DND-41 (cell line): ENCODE measurements around the gene GSAP.

Experiments
- ATAC-seq: fragments of 200-7000 bp; cut with Tn5 transposase; 3 replicates; pipeline ENCODE4 v1.9.1; 2021; ENCODE audit warnings: low read depth; ENCODE audit not compliant: insufficient read depth
- DNase-seq: peaks from one replicate; pipeline ENCODE4 v3.0.0-alpha.2; 2020
- H2AFZ ChIP-seq: 2 replicates; pipeline ENCODE4 v1.6.0; 2012; ENCODE audit warnings: low read depth, low read length
- H3K27ac ChIP-seq: 2 replicates; pipeline ENCODE4 v1.5.1; 2012; ENCODE audit warnings: low read length, inconsistent platforms
- H3K27me3 ChIP-seq: fragments of 200-600 bp; sonication (generic); 2 replicates; pipeline ENCODE4 v1.6.0; 2012; ENCODE audit warnings: low read length, mild to moderate bottlenecking, inconsistent platforms; ENCODE audit not compliant: insufficient read depth, poor library complexity
- H3K36me3 ChIP-seq: 2 replicates; pipeline ENCODE4 v1.5.1; 2012; ENCODE audit warnings: low read length, inconsistent platforms; ENCODE audit not compliant: insufficient read depth
- H3K4me1 ChIP-seq: 2 replicates; pipeline ENCODE4 v1.5.1; 2012; ENCODE audit warnings: mild to moderate bottlenecking, low read length; ENCODE audit not compliant: insufficient read depth
- H3K4me2 ChIP-seq: 2 replicates; pipeline ENCODE4 v1.6.0; 2012; ENCODE audit warnings: mild to moderate bottlenecking, moderate library complexity, low read length, inconsistent platforms; ENCODE audit not compliant: insufficient read depth
- H3K4me3 ChIP-seq, 2 experiments: fragments of 200-600 bp in 1 of 2; shearing (Covaris generic) in 1 of 2; 2 replicates each; pipeline ENCODE4 v1.5.1; 2012 to 2016; ENCODE audit warnings: inconsistent platforms in 2 of 2, low read length in 2 of 2, mild to moderate bottlenecking in 2 of 2, low read depth in 1 of 2, moderate library complexity in 1 of 2
- H3K79me2 ChIP-seq: 2 replicates; pipeline ENCODE4 v1.6.0; 2012; ENCODE audit warnings: low read length, inconsistent platforms; ENCODE audit not compliant: insufficient read depth
- H3K9ac ChIP-seq: 2 replicates; pipeline ENCODE4 v1.6.0; 2012; ENCODE audit warnings: low read depth, mild to moderate bottlenecking, inconsistent platforms, low read length, moderate library complexity
- H3K9me3 ChIP-seq: 2 replicates; pipeline ENCODE4 v1.5.1; 2012; ENCODE audit warnings: low read length, moderate library complexity, mild to moderate bottlenecking, inconsistent platforms; ENCODE audit not compliant: insufficient read depth, severe bottlenecking
- H4K20me1 ChIP-seq: 2 replicates; pipeline ENCODE4 v1.6.0; 2012; ENCODE audit warnings: low read length; ENCODE audit not compliant: insufficient read depth
- EZH2 ChIP-seq: IDR thresholded peaks from 3 replicates; pipeline ENCODE4 v1.6.1; 2012; ENCODE audit warnings: borderline replicate concordance, low read depth, mild to moderate bottlenecking, moderate library complexity, low read length, inconsistent platforms; ENCODE audit not compliant: severe bottlenecking
- TF ChIP-seq, protein P1 (sequence below): IDR thresholded peaks from 2 replicates; pipeline ENCODE4 v1.5.1; 2012; ENCODE audit warnings: borderline replicate concordance, low read length, moderate library complexity, mild to moderate bottlenecking; ENCODE audit not compliant: poor library complexity, severe bottlenecking; ENCODE audit errors: extremely low read depth

Gene GSAP

DNA sequence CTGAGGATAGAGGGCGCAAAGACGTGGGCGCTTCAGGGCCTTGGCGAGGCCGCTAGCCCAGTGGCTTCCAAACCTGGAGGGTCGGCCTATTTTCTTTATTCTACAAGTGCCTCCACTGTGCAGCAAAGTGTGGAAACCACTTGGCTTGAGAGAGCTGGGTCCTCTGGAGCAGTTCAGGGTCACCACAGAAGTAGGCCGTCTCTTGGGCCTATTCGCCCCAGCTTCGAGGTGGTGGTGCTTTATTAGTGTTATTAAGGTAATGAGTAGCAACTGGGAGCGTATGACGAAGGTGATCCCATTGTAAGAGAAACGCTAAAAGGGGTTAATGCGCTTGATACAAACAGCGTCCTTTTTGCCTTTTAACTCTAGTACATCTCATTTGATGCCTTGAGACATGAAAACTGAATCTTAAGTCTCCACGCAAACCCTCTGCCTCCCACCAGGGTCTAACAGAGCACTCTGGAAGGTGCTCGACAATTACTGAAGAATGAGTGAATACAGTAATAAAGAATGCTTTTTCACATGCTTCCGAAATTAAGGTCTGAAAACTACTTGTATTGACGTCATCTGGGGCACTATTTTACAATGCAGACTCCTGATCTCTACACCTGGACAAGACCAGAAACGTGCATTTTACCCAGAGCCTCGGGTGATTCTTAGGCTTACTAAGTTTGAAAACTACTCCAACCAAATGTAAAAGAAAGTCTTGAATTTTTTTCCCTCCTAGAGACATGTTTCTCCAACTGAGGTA is 647 bp upstream of the GSAP start:
- no peaks in the 10 kb centered on the region for H3K9me3 ChIP-seq
- H3K27ac ChIP-seq, result no peak overlapping the region
- no peak for TF ChIP-seq EZH2
- TF ChIP-seq, protein P1, sequence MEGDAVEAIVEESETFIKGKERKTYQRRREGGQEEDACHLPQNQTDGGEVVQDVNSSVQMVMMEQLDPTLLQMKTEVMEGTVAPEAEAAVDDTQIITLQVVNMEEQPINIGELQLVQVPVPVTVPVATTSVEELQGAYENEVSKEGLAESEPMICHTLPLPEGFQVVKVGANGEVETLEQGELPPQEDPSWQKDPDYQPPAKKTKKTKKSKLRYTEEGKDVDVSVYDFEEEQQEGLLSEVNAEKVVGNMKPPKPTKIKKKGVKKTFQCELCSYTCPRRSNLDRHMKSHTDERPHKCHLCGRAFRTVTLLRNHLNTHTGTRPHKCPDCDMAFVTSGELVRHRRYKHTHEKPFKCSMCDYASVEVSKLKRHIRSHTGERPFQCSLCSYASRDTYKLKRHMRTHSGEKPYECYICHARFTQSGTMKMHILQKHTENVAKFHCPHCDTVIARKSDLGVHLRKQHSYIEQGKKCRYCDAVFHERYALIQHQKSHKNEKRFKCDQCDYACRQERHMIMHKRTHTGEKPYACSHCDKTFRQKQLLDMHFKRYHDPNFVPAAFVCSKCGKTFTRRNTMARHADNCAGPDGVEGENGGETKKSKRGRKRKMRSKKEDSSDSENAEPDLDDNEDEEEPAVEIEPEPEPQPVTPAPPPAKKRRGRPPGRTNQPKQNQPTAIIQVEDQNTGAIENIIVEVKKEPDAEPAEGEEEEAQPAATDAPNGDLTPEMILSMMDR, result no peak
- H3K9ac ChIP-seq, result no peak overlapping the region
- H3K36me3 ChIP-seq, result no peaks in the 10 kb centered on the region
- H3K4me2 ChIP-seq, result no peak overlapping the region
- ATAC-seq (no peak), DNase-seq (no peak)
- H4K20me1 ChIP-seq, result no peaks in the 10 kb centered on the region
- H3K79me2 ChIP-seq, result no peaks in the 10 kb centered on the region
- no peaks in the 10 kb centered on the region for H3K4me1 ChIP-seq
- H2AFZ ChIP-seq, result no peak overlapping the region
- H3K27me3 ChIP-seq, result no peaks in the 10 kb centered on the region
- no peak overlapping the region for H3K4me3 ChIP-seq

DNA sequence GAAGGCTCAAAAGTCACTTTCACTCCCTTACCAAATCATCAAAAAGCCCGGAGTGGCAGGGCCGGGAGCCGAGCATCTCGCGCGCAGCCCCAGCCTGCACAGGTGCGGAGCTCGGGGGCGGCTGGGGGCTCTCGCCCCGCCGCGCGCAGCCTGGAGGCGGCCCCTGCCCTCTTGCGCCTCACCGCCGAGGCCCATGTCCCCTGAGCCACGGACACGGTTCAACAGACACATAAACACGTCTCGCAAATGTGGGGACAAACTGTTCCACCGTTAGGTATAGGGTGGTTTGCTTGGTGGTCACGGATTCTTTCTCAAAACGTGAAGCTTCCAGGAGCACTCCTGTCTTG is 700 bp downstream of the GSAP start:
- ATAC-seq (no peak), DNase-seq (no peak)
- Histone ChIP-seq H3K27ac (no peak overlapping the region), H3K79me2 (no peaks in the 10 kb centered on the region), H3K36me3 (no peaks in the 10 kb centered on the region), H3K9ac (no peak overlapping the region), H3K4me1 (no peaks in the 10 kb centered on the region), H4K20me1 (no peaks in the 10 kb centered on the region), H3K27me3 (no peaks in the 10 kb centered on the region), H2AFZ (no peak overlapping the region), H3K9me3 (no peaks in the 10 kb centered on the region), H3K4me3 (no peak overlapping the region), H3K4me2 (no peak overlapping the region)
- TF ChIP-seq, protein P1, result no peak

GRCh38 chr7:77413861-77414424 is 2.2 kb downstream of the GSAP start:
- Histone ChIP-seq H3K27ac (no peak overlapping the region), H3K4me2 (no peak overlapping the region), H3K9me3 (no peaks in the 10 kb centered on the region), H3K27me3 (no peaks in the 10 kb centered on the region), H3K79me2 (no peaks in the 10 kb centered on the region), H2AFZ (no peak overlapping the region), H3K36me3 (no peaks in the 10 kb centered on the region), H4K20me1 (no peaks in the 10 kb centered on the region), H3K4me3 (no peak overlapping the region), H3K4me1 (no peaks in the 10 kb centered on the region), H3K9ac (no peak overlapping the region)
- ATAC-seq (no peak), DNase-seq (no peak)
- TF ChIP-seq EZH2, result no peak
- TF ChIP-seq, protein P1, result no peak
